PC-9 (cell line): Measurements from ENCODE around the gene PWWP2B. TPM values are rescaled to one million over a fixed set of nuclear protein-coding genes. Genes with fewer than 3 reads are reported as not detected.

Experiments used
- Bru-seq: library from RNA; stranded (reverse); fragments of 400-500 nt; gene quantifications from one replicate; lab custom pipeline; 2021; lab: Mats Ljungman, UMichigan
- BruChase-seq, 2 experiments: library from RNA; stranded (reverse); fragments of 400-500 nt; gene quantifications; one replicate each; lab custom pipeline; 2021; lab: Mats Ljungman, UMichigan
- BruUV-seq: library from RNA; stranded (reverse); fragments of 400-500 nt; replicated peaks from 2 replicates; lab custom pipeline; 2021; lab: Mats Ljungman, UMichigan
- CTCF ChIA-PET: fragments of 300-600 bp; sonication (Branson Sonifier 250); formaldehyde crosslinking; loops from one replicate; lab custom pipeline; 2022; ENCODE audit warnings: antibody characterized with exemption; lab: Charles Lee
- POLR2A ChIA-PET: fragments of 300-600 bp; sonication (Branson Sonifier 250); formaldehyde crosslinking; loops from one replicate; lab custom pipeline; 2022; ENCODE audit warnings: antibody characterized with exemption; ENCODE audit not compliant: unreplicated experiment; lab: Charles Lee
- DNase-seq, 2 experiments: peaks; one replicate each; pipeline versions ENCODE4 v3.0.0 to v3.0.0-alpha.2; 2015 to 2022; ENCODE audit warnings: mixed read lengths in 1 of 2
- H2AFZ ChIP-seq: fragments of 200-600 bp; sonication (generic); 2 replicates; pipeline ENCODE4 v1.8.1; 2017; ENCODE audit warnings: antibody characterized with exemption
- H3F3A ChIP-seq: fragments of 200-600 bp; sonication (generic); 2 replicates; pipeline ENCODE4 v1.8.1; 2017; ENCODE audit warnings: antibody characterized with exemption, mild to moderate bottlenecking, low read depth; ENCODE audit not compliant: insufficient read depth
- H3K27ac ChIP-seq: fragments of 200-600 bp; sonication (generic); 2 replicates; pipeline ENCODE4 v1.6.1; 2016; ENCODE audit warnings: mixed run types
- H3K27me3 ChIP-seq: fragments of 200-600 bp; sonication (generic); 2 replicates; pipeline ENCODE4 v1.6.1; 2016; ENCODE audit warnings: low read depth, mixed run types; ENCODE audit not compliant: insufficient read depth
- H3K36me3 ChIP-seq: fragments of 200-600 bp; sonication (generic); 2 replicates; pipeline ENCODE4 v1.6.1; 2016; ENCODE audit warnings: low read depth, mixed run types
- H3K4me1 ChIP-seq: fragments of 200-600 bp; sonication (generic); replicated peaks from 2 replicates; pipeline ENCODE4 v1.6.1; 2016; ENCODE audit warnings: mixed run types; ENCODE audit not compliant: insufficient read depth
- H3K4me2 ChIP-seq: fragments of 200-600 bp; sonication (generic); 2 replicates; pipeline ENCODE4 v1.6.1; 2017; ENCODE audit warnings: mixed run types
- H3K4me3 ChIP-seq: fragments of 200-600 bp; sonication (generic); 2 replicates; pipeline ENCODE4 v1.6.1; 2016; ENCODE audit warnings: mixed run types
- H3K79me2 ChIP-seq: fragments of 200-600 bp; sonication (generic); 2 replicates; pipeline ENCODE4 v1.6.1; 2017; ENCODE audit warnings: low read depth, mixed run types
- H3K9me2 ChIP-seq: fragments of 200-600 bp; sonication (generic); 2 replicates; pipeline ENCODE4 v1.8.1; 2017; ENCODE audit warnings: mild to moderate bottlenecking; ENCODE audit not compliant: insufficient read depth
- H3K9me3 ChIP-seq: fragments of 200-600 bp; sonication (generic); 2 replicates; pipeline ENCODE4 v1.8.1; 2016; ENCODE audit warnings: low read depth; ENCODE audit not compliant: insufficient read depth
- H4K20me1 ChIP-seq: fragments of 200-600 bp; sonication (generic); 2 replicates; pipeline ENCODE4 v1.8.1; 2017; ENCODE audit not compliant: insufficient read depth
- CTCF ChIP-seq: fragments of 200-600 bp; sonication (generic); conservative IDR thresholded peaks from 2 replicates; pipeline ENCODE4 v1.6.1; 2017; ENCODE audit warnings: mixed run types, antibody characterized with exemption, mild to moderate bottlenecking, moderate library complexity
- EZH2 ChIP-seq: fragments of 200-600 bp; sonication (generic); IDR thresholded peaks from 2 replicates; pipeline ENCODE4 v1.8.0; 2017; ENCODE audit warnings: antibody characterized with exemption, low read depth
- intact Hi-C: fragments of 100-400 bp; cut with micrococcal nuclease; formaldehyde crosslinking; loops from one replicate; pipeline ENCODE4 v1.10.0; 2022; ENCODE audit not compliant: unreplicated experiment
- long read RNA-seq: library from polyadenylated mRNA; stranded (forward); transcript quantifications from one replicate; pipeline ENCODE4 v2.0.0, GENCODE V29; 2022
- total RNA-seq: library from RNA; stranded (reverse); gene quantifications from 2 replicates; pipeline ENCODE4 v1.2.3, GENCODE V29; 2021

PWWP2B gene
- 16.9 and 20.6 TPM in 2 replicates for total RNA-seq
- percentile 47 among the genes with signal in this experiment for Bru-seq, nascent RNA
- percentile 61 among the genes with signal in this experiment for BruChase-seq, experiment 1, labeled RNA remaining after a 2-hour chase
- percentile 59 among the genes with signal in this experiment for BruChase-seq, experiment 2, labeled RNA remaining after a 6-hour chase
- long read RNA-seq, transcript PWWP2B-202 (3 exons, 2,013 nt): major isoform, 5 of 24 reads
- long read RNA-seq, transcript PWWP2B-201 (3 exons, 2,651 nt): major isoform, 5 of 24 reads
- long read RNA-seq, partial matches to known transcripts: 4 of 24 reads
- long read RNA-seq, other reads (novel, unspliced or antisense): 10 of 24 reads

GRCh38 chr10:132397036-132397541 is at the start of gene PWWP2B:
Gene PWWP2B (plus strand): TSS chr10:132397200. CDS start chr10:132397227, 27 bp downstream.
- H3K4me1 ChIP-seq: peaks cover 37% of the 10 kb centered on the region
- CTCF ChIA-PET: no interaction called here
- peaks cover 42% of the 10 kb centered on the region for H3K79me2 ChIP-seq
- no peaks in the 10 kb centered on the region for H3K27me3 ChIP-seq
- peak in 1 of 2 experiments; percentile 36 for DNase-seq
- no peaks in the 10 kb centered on the region for H3K9me3 ChIP-seq
- no peaks in the 10 kb centered on the region for H3K36me3 ChIP-seq
- H4K20me1 ChIP-seq: no peaks in the 10 kb centered on the region
- no TSS peak for BruUV-seq
- H3K27ac ChIP-seq: peak within 1 kb of the TSS; percentile 77
- intact Hi-C loops: no loop called here
- H2AFZ ChIP-seq: 0 out of 2 replicates have a peak within 1 kb of the TSS, but pooled peaks have one; percentile 68
- no peak for TF ChIP-seq EZH2
- TF ChIP-seq CTCF: no peak
- POLR2A ChIA-PET: no interaction called here
- no peaks in the 10 kb centered on the region; the same call in 1 of the 2 replicates for H3F3A ChIP-seq
- H3K4me2 ChIP-seq: peak within 1 kb of the TSS; percentile 97
- H3K9me2 ChIP-seq: no peaks in the 10 kb centered on the region
- H3K4me3 ChIP-seq: peak within 1 kb of the TSS; percentile 75

- no peak for TF ChIP-seq EZH2
- TF ChIP-seq CTCF: no peak
- CTCF ChIA-PET: no interaction called here
These were observed 49.6 kb upstream of the PWWP2B start for GRCh38 chr10:132347211-132347930.

GRCh38 chr10:132347931-132348267 is 49.1 kb upstream of the PWWP2B start:
- TF ChIP-seq EZH2: no peak
- no peak for TF ChIP-seq CTCF
- ChIA-PET POLR2A (interaction anchor here (0.7 kb wide), 1 partner anchor 40 kb away, joined by 4 read pairs; no protein-coding TSS in a partner anchor), CTCF (no interaction called here)
- Histone ChIP-seq H3K4me3 (no peak overlapping the region), H2AFZ (no peak overlapping the region), H3K9me2 (no peaks in the 10 kb centered on the region), H3K27ac (no peak overlapping the region), H3K9me3 (no peaks in the 10 kb centered on the region), H3K79me2 (no peaks in the 10 kb centered on the region), H3K4me2 (no peak overlapping the region), H3K4me1 (no peaks in the 10 kb centered on the region), H3K27me3 (no peaks in the 10 kb centered on the region), H3F3A (no peaks in the 10 kb centered on the region), H4K20me1 (no peaks in the 10 kb centered on the region), H3K36me3 (no peaks in the 10 kb centered on the region)
- BruUV-seq: no TSS peak
- DNase-seq: no peak
- intact Hi-C loops: no loop called here

More at GRCh38 chr10:132347211-132347930, 49.6 kb upstream of the PWWP2B start:
- POLR2A ChIA-PET: no interaction called here
- Histone ChIP-seq H3K4me1 (no peaks in the 10 kb centered on the region), H4K20me1 (no peaks in the 10 kb centered on the region), H3K27ac (no peak overlapping the region), H3K9me2 (no peaks in the 10 kb centered on the region), H3K79me2 (no peaks in the 10 kb centered on the region), H3K36me3 (no peaks in the 10 kb centered on the region), H3K27me3 (no peaks in the 10 kb centered on the region), H2AFZ (no peak overlapping the region), H3K4me2 (no peak overlapping the region), H3K9me3 (no peaks in the 10 kb centered on the region), H3F3A (no peaks in the 10 kb centered on the region), H3K4me3 (no peak overlapping the region)
- no peak for DNase-seq
- intact Hi-C loops: no loop called here
- no TSS peak for BruUV-seq
